ENCODE data around the gene GCA.

DNA sequence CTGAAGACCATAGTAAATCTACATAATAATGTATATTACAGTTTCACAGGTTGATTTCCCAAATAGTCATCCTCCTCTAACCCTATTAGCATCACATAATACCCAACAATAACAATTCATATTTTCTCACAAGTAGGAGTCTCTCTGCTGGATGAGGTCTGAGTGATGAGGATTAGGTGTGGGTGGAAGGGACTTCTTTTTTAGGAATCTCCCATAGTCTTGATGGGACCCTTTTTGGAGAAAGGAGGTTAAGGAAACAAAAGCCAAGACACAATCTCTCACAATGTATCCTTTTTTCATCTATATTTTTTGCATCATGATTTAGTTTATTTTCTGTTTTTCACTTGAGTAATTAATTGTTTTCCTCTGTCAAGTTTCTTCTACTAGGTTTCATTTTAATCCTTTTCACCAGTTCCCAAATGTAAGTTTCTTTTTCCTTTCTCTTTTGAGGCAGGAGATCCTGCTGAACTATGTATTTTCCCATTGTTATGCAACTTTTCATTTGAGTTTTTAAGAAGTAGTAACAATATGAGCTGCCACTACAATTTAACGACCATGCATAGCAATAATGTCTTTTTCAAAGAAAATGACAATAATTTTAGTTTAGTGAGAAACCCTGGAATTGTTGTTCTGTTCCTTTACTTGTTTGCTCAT, 22.9 kb upstream of the GCA start:
- no peak for TF ChIP-seq TAF1 (IDR thresholded peaks at IDR 0.05; ENCODE audit: borderline replicate concordance, insufficient read depth, low read length)
- TF ChIP-seq, protein P1, sequence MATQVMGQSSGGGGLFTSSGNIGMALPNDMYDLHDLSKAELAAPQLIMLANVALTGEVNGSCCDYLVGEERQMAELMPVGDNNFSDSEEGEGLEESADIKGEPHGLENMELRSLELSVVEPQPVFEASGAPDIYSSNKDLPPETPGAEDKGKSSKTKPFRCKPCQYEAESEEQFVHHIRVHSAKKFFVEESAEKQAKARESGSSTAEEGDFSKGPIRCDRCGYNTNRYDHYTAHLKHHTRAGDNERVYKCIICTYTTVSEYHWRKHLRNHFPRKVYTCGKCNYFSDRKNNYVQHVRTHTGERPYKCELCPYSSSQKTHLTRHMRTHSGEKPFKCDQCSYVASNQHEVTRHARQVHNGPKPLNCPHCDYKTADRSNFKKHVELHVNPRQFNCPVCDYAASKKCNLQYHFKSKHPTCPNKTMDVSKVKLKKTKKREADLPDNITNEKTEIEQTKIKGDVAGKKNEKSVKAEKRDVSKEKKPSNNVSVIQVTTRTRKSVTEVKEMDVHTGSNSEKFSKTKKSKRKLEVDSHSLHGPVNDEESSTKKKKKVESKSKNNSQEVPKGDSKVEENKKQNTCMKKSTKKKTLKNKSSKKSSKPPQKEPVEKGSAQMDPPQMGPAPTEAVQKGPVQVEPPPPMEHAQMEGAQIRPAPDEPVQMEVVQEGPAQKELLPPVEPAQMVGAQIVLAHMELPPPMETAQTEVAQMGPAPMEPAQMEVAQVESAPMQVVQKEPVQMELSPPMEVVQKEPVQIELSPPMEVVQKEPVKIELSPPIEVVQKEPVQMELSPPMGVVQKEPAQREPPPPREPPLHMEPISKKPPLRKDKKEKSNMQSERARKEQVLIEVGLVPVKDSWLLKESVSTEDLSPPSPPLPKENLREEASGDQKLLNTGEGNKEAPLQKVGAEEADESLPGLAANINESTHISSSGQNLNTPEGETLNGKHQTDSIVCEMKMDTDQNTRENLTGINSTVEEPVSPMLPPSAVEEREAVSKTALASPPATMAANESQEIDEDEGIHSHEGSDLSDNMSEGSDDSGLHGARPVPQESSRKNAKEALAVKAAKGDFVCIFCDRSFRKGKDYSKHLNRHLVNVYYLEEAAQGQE (IDR thresholded peaks at IDR 0.05; ENCODE audit: insufficient read depth in 1 of 2, low read depth in 2 of 2, low read length in 2 of 2), result no peak
